Measurements from ENCODE around the gene KCNIP1.

The KCNIP1 gene

GRCh38 chr5:170584003-170584402 is 80.2 kb downstream of the KCNIP1 start:
- in situ Hi-C loops (cut with MboI; ENCODE audit: low pct_unique_long_range_greater_than_20kb, low sequenced_read_pairs) = no loop called here
- DNase-seq = no peak

GRCh38 chr5:170584450-170585058 is 80.7 kb downstream of the KCNIP1 start:
- in situ Hi-C loops (cut with MboI; ENCODE audit: low pct_unique_long_range_greater_than_20kb, low sequenced_read_pairs) = no loop called here
- no peak for DNase-seq

GRCh38 chr5:170585273-170585948 is 81.6 kb downstream of the KCNIP1 start:
- in situ Hi-C loops (cut with MboI; ENCODE audit: low pct_unique_long_range_greater_than_20kb, low sequenced_read_pairs) = no loop called here

GRCh38 chr5:170587808-170588207 is 84.0 kb downstream of the KCNIP1 start:
- in situ Hi-C loops (cut with MboI; ENCODE audit: low pct_unique_long_range_greater_than_20kb, low sequenced_read_pairs) = no loop called here

More at GRCh38 chr5:170585273-170585948, 81.6 kb downstream of the KCNIP1 start:
- DNase-seq = no peak

GRCh38 chr5:170589643-170590042 is 85.8 kb downstream of the KCNIP1 start:
- in situ Hi-C loops (cut with MboI; ENCODE audit: low pct_unique_long_range_greater_than_20kb, low sequenced_read_pairs) = no loop called here
- DNase-seq = no peak

More at GRCh38 chr5:170587808-170588207, 84.0 kb downstream of the KCNIP1 start:
- no peak for DNase-seq

- DNase-seq = no peak
- in situ Hi-C loops (cut with MboI; ENCODE audit: low pct_unique_long_range_greater_than_20kb, low sequenced_read_pairs) = no loop called here
Measured at GRCh38 chr5:170590566-170590965, 86.7 kb downstream of the KCNIP1 start.

- in situ Hi-C loops (cut with MboI; ENCODE audit: low pct_unique_long_range_greater_than_20kb, low sequenced_read_pairs) = no loop called here
- DNase-seq = no peak
Measured at GRCh38 chr5:170591054-170591453, 87.2 kb downstream of the KCNIP1 start.

- in situ Hi-C loops (cut with MboI; ENCODE audit: low pct_unique_long_range_greater_than_20kb, low sequenced_read_pairs) = no loop called here
- no peak for DNase-seq
Measured at GRCh38 chr5:170596482-170597044, 92.7 kb downstream of the KCNIP1 start.

- DNase-seq = no peak
- in situ Hi-C loops (cut with MboI; ENCODE audit: low pct_unique_long_range_greater_than_20kb, low sequenced_read_pairs) = no loop called here
Measured at GRCh38 chr5:170597109-170597751, 93.4 kb downstream of the KCNIP1 start.

- DNase-seq = no peak
Measured at GRCh38 chr5:170597872-170598271, 94.1 kb downstream of the KCNIP1 start.

GRCh38 chr5:170599756-170600155 is 95.9 kb downstream of the KCNIP1 start:
- in situ Hi-C loops (cut with MboI; ENCODE audit: low pct_unique_long_range_greater_than_20kb, low sequenced_read_pairs) = loop anchor here (25.0 kb wide), 1 partner anchor 387 kb away; no protein-coding TSS in a partner anchor

More at GRCh38 chr5:170597872-170598271, 94.1 kb downstream of the KCNIP1 start:
- in situ Hi-C loops (cut with MboI; ENCODE audit: low pct_unique_long_range_greater_than_20kb, low sequenced_read_pairs) = no loop called here

GRCh38 chr5:170601619-170602018 is 97.8 kb downstream of the KCNIP1 start:
- no peak for DNase-seq
- in situ Hi-C loops (cut with MboI; ENCODE audit: low pct_unique_long_range_greater_than_20kb, low sequenced_read_pairs) = loop anchor here (25.0 kb wide), 1 partner anchor 389 kb away; no protein-coding TSS in a partner anchor

More at GRCh38 chr5:170599756-170600155, 95.9 kb downstream of the KCNIP1 start:
- no peak for DNase-seq

- in situ Hi-C loops (cut with MboI; ENCODE audit: low pct_unique_long_range_greater_than_20kb, low sequenced_read_pairs) = loop anchor here (25.0 kb wide), 1 partner anchor 391 kb away; no protein-coding TSS in a partner anchor
Measured at GRCh38 chr5:170603109-170603508, 99.3 kb downstream of the KCNIP1 start.

GRCh38 chr5:170603578-170604565 is 100.1 kb downstream of the KCNIP1 start:
- DNase-seq = peak; percentile 62
- in situ Hi-C loops (cut with MboI; ENCODE audit: low pct_unique_long_range_greater_than_20kb, low sequenced_read_pairs) = loop anchor here (25.0 kb wide), 1 partner anchor 392 kb away; no protein-coding TSS in a partner anchor

More at GRCh38 chr5:170603109-170603508, 99.3 kb downstream of the KCNIP1 start:
- no peak for DNase-seq

- in situ Hi-C loops (cut with MboI; ENCODE audit: low pct_unique_long_range_greater_than_20kb, low sequenced_read_pairs) = loop anchor here (25.0 kb wide), 1 partner anchor 395 kb away; no protein-coding TSS in a partner anchor
- no peak for DNase-seq
Measured at GRCh38 chr5:170606941-170607340, 103.1 kb downstream of the KCNIP1 start.

- in situ Hi-C loops (cut with MboI; ENCODE audit: low pct_unique_long_range_greater_than_20kb, low sequenced_read_pairs) = loop anchor here (25.0 kb wide), 1 partner anchor 399 kb away; no protein-coding TSS in a partner anchor
Measured at GRCh38 chr5:170611449-170612090, 107.8 kb downstream of the KCNIP1 start.

GRCh38 chr5:170612256-170612678 is 108.4 kb downstream of the KCNIP1 start:
- DNase-seq = no peak

More at GRCh38 chr5:170611449-170612090, 107.8 kb downstream of the KCNIP1 start:
- no peak for DNase-seq

More at GRCh38 chr5:170612256-170612678, 108.4 kb downstream of the KCNIP1 start:
- in situ Hi-C loops (cut with MboI; ENCODE audit: low pct_unique_long_range_greater_than_20kb, low sequenced_read_pairs) = loop anchor here (25.0 kb wide), 1 partner anchor 400 kb away; no protein-coding TSS in a partner anchor
